COR-L47 (cell line): ENCODE data around the gene PDZD8.
"Not testable (repeated sequence)": the region's sequence is repeated elsewhere in the genome, so short reads cannot be mapped to it uniquely, and the experiment has no call there.

Source experiments
- DNase-seq: peaks from one replicate; lab custom pipeline; 2025; lab: John Stamatoyannopoulos, UW

PDZD8 gene

DNA sequence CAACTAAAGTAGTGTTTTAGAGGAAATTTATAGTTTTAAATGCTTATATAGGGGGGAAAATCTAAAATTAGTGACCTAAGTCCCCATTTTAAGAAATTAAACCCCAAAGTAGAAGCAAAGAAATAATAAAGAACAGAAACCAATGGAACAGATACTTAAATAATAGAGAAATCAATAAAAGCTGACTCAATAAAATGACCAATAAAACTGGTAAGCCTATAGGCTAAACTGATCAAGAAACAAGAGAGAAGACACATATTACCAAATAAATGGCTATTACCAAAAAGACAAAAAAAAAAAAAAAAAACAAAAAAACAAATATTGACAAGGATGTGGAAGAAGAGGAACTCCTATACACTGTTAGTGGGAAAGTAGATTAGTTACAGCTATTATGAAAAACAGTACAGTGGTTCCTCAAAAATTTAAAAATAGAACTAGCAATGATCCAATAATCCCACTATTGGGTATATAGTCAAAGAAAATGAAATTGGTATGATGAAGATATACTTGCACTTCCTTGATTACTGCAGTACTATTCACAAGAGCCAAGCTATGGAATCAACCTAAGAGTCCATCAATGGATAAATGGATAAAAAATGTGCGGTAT is 81.1 kb downstream of the PDZD8 start:
- DNase-seq: no peak

GRCh38 chr10:117290872-117291271 is 84.4 kb downstream of the PDZD8 start:
- not testable (repeated sequence) for DNase-seq

DNA sequence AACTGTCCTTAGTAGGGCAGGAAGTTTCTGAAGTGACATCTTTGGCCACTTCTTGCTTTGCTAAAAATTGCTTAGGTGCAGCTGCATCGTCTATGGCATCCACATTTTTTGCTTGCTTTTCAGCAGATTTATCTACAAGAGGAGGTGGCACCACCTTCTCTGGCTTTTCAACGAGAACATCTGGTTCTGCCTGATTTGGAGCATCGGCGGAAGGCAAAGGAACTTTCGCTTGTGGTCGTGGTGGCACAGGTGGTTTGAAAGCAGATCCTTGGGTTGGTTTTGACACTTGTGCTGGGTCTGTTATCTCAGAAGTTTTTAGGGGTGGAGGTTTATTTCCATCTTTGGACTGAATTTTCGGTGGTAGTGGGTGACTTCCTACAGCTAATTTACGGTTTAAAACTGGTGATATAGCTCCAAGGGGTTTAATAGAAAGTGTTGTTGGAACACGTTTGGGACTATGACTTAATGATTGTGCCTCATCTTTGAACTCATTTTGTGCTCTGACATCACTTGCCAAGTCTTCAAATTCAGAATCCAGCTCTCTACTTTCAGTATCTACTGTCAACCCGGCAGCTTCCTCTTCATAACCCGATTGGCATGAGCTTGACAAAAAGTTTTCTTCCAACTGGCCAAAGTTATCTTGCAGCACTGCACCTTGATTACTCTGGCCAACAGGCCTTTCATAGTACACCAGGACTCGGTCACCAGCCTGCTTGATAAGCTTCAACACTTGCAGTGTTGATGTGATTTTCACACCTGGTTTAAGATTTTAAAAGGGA is 90.3 kb downstream of the PDZD8 start:
- no peak for DNase-seq

DNA sequence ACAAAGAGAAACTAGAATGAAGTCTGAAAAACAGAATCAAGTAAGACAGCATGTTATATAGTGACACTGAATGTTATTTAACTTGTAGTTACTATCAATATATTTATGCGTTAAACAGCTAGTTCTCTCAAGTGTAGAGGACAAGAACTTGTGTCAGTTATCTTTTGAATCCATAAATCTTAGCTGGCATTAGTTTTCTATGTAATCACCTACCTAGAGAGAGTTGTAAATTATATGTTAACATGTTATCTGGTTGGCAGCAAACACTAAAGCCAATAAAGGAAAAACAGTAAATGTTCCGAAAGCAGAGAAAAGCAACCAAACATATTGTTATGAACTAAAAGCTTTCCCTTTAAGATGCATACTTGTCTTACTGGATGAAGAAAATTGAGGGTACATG is 97.6 kb downstream of the PDZD8 start:
- DNase-seq: no peak

DNA sequence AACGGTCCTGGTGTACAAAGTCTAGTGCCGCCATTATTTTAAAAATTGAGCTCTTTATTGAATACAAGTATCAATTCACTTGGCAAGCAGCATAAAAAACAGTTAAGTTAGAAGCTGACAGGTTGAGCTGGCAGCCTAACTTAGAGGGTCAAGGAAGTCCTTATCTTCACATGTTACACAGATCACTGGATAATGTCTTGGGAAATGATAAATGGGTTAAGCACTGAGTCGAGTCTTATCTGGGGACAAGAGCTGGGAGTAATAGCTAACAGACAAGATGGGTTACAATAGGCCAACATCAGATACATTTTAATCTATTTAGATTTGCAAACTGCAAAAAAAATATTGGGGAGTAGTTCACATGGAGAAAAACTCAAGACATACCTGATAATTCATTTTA is 100.1 kb downstream of the PDZD8 start:
- DNase-seq: no peak

GRCh38 chr10:117274509-117274908 is 100.7 kb downstream of the PDZD8 start:
- no peak for DNase-seq

DNA sequence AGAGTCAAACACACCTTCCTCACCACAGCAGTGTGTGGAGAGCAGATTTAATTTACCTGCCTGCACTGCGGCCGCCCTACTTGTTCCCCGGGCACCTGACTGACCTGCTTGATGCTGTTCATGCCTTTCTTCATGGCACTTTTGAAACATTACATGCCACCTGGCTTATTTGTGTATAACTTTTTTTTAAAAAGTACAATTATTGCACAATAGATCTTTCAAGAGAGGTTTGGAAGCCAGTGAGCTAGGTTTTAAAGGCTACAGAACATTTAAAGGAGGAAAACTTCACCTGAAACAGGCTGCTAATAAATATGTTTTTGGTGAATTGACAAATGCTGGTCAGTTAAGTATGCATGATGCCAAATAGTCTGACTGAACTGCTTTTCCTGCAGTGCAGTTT is 101.3 kb downstream of the PDZD8 start:
- DNase-seq: no peak

DNA sequence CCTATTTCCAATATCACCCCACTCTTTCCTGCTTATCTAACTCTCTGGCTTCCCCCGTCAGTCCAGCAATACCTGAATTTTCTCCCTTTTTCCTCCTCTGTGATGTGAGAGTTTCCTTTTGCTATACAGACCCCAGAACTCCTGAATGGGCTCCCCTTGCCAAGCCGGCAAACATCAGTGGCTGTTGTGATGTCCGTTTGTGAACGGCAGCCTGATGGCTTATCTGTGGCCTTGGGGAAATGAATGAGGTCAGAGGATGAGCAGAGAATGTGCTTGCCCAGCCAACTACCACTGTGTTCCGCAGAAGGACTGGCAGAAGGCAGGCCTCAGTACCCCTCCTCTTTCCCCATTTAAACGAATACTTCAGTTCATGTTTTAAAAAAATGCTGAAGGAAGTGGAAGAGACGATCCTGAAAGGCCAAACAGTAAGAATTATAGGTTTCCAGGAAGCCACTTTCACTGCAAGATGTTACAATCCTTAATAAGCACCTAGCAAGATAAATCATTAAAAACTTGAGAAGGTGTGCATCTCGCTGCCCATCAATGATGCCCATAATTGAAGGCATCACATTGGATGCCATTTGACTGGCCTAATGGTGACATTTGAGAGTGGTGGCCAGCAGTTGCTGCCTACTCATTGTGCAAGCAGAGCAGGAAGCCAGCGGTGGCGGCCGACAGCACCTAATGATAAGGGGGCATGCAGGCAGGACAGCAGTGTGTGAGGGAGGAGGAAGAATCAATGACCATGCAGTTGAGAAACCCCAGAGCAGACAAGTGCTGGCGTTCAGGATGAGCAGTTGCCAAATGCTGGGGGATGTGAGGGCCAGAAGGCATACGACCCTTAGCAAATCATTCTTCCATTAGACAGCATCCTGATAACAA is 102.8 kb downstream of the PDZD8 start:
- DNase-seq: no peak

GRCh38 chr10:117271427-117271826 is 103.8 kb downstream of the PDZD8 start:
- DNase-seq: no peak

DNA sequence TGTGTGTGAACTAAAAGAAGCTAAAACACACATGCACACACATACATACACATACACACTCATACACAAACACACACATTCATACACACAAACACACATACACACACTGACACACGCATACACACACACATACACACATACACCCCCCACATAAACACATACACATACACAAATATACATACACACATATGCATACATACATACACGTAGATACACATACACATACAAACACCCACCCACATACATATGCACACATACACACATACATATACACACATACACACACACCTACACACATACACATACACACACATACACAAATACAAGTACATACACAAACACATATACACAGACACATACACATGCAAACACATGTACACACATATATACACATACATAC is 106.3 kb downstream of the PDZD8 start:
- no peak for DNase-seq

DNA sequence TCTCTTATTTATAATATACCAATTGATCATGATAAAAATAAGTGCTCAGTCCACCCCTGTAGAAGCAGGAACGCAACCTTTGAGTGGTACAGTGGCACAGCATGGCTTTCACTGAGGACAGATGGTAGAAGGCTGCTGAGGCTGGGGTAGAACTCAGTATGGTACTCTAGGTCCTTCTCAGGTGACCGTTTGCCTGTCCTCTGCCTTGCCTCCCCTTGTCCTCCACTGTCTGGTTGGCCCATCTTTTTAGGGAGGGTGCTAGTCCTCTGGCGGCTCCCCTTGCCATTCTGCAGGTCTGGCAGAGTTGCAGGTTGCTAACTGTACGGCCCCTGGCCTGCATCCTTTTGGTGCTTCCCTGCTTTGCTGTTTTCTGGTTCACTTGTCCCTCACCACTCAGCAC is 107.0 kb downstream of the PDZD8 start:
- DNase-seq: no peak

DNA sequence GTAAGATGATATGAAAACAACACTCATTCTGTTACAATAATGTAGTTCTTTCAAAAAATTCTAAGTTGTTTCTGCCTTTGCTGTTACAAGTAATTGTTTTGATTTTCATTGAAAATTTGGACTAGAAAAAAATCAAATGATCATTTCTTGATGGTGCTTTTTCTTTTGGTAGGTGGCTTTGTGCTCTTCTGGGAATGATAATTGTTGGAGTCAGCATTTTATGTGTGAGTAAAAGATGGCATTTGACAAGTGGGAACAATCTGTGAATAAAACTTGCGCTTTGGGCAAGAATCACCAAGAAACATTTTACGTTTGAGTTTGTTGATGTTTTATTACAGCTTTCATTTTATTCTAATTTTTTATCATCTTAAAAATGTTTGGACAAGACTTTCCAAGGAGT is 108.4 kb downstream of the PDZD8 start:
- DNase-seq: no peak

DNA sequence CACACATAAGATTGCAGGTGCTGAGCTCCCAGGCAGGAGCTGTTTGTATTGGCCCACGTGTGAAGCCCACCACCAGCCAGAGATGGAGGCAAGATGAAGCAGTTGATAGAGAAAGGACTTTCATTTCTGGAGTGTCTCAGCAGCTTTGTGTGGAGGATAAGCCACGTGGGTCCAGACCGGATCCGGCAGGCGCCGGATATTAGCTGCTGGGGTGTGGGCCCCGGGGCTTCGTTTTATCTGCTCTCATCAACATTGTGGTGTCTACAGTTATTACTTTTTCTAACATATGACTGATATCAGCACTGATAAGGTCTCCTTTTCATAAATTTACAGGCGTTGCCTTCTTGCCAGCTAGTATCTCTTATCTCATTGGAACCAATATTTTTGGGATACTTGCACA is 108.8 kb downstream of the PDZD8 start:
- DNase-seq: no peak

DNA sequence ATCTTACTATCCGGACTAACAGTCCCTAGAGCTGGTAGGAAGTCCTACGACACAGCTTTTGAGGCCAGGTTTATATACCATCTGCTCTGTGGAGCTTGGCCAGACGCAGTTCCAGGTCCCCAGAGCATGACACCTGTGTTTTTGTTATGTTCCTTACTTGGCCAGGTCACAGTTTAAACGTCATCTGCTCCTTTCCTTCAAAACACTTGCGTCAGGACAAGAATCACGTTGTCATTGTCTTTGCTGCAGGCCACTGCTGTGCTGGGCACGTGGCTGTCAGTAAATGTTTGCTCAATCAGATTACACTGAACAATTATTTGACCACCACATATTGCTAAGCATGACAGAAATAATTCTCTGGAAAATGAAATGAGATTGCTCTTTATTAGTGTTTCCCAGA is 110.5 kb downstream of the PDZD8 start:
- no peak for DNase-seq

- no peak for DNase-seq
Measured at GRCh38 chr10:117262903-117263293, 112.3 kb downstream of the PDZD8 start.

DNA sequence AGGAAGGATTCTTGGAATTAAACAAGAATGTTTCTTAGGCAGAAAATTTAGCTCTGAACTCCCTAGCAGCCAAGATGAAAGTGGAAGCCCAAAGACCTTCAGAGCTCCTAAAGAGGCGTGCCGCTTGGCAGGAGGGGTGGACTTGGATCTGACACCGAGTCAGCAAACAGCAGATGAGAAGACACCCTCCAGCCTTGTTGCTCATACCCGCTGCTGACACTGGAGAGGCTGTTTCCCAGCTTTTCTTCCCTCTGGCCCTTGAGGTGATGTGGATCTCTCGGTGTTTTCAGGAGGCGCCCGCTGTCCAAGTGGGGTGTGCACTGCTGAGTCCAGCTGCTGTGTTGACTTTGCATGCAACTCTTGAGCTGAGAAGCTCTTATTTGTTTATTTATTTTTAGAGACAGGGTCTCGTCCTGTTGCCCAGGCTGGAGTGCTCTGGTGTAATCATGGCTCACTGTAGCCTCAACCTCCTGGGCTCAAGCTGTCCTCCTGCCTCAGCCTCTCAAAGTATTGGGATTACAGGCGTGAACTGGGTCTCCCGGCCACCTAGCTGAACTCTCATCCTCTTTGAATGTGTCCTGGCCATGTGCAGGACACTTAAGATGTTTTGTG is 112.8 kb downstream of the PDZD8 start:
- no peak for DNase-seq

DNA sequence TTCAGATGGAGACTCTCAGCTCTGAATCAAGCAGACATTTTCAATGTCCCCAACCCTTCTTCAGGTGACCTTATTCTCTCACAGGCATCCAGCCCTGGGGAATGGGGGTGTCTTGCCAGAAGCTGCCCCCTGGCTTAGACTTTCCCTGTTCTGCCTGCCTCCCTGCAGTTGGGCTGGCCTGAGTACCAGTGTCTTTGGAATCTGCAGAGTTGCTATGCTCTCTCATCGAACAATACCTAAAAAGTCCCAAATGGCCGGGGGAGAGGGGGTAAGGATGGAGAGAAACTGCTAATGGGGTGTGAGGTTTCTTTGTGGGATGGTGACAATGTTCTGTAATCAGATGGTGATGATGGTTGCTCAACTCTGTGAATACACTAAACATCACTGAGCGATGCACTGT is 113.7 kb downstream of the PDZD8 start:
- no peak for DNase-seq

DNA sequence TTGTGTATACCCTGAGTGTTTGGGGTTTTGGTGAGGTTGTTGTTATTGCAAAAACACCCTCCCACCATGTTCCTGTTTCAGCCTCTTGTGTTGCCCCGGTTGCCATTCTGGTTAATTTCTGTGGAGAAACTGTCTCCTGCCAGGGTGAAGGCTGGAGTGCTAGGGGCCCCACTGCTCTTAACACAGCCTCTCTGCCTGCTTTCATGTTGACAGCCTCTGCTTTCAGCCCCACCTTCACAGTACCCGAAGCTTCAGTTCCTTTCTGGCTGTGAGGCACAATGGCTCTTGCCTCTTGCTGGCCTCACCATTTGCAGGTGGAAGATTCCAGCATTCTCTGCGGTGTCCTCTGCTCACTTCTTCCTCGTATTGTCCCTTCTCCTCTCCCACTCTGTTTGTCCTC is 115.2 kb downstream of the PDZD8 start:
- DNase-seq: no peak

- no peak for DNase-seq
Measured at GRCh38 chr10:117259279-117259678, 116.0 kb downstream of the PDZD8 start.

DNA sequence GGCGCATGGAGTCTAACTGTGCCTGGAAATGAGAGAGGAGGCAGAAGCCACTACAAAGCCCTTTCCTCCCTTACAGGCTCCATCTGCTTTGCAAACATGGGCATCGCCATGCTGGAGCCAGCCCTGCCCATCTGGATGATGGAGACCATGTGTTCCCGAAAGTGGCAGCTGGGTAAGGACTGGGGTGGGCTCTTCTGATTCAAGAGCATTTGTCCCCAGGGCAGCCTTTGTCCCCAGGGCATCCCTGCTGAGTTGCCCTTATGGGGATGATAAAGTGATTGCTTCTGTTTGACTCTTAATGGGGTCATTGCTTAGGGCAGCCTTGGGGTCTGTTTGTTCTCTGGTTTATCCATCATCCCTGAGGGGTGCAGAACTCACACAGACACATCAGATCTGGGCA is 117.5 kb downstream of the PDZD8 start:
- no peak for DNase-seq

- no peak for DNase-seq
Measured at GRCh38 chr10:117256910-117257309, 118.3 kb downstream of the PDZD8 start.

GRCh38 chr10:117255835-117256460 is 119.3 kb downstream of the PDZD8 start:
- no peak for DNase-seq
